ENCODE measurements around the gene NUF2.
"Not testable (repeated sequence)": the region's sequence is repeated elsewhere in the genome, so short reads cannot be mapped to it uniquely, and the experiment has no call there.

Gene NUF2

DNA sequence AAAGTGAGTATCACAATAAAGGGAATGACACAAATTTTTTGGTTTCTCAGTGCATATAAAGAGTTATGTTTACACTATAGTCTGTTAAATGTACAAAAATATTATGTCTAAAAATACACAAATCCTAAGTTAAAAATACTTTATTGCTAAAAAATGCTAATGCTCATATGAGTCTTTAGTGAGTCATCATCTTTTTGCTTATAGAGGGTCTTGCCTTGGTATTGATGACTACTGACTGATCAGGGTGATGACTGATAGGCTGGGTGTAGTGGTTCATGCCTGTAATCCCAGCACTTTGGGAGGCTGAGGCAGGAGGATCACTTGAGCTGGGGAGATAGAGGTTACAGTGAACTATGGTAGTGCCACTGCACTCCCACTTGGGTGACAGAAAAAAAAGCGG, 12.9 kb upstream of the NUF2 start:
- Histone ChIP-seq H2AFZ (ENCODE audit: insufficient read depth, low read length, poor library complexity) (no peak overlapping the region), H3K79me2 (ENCODE audit: control insufficient read depth, insufficient read depth, low read length, poor library complexity) (no peaks in the 10 kb centered on the region), H4K8ac (ENCODE audit: low read depth, low read length) (no peak overlapping the region), H2BK5ac (ENCODE audit: low read depth, low read length, poor library complexity) (no peak overlapping the region), H3K18ac (ENCODE audit: low read length) (no peak overlapping the region), H3K9ac (ENCODE audit: low read length) (no peak overlapping the region), H3K36me3 (ENCODE audit: control insufficient read depth in 1 of 2, insufficient read depth in 2 of 2, low read length in 2 of 2) (no peaks in the 10 kb centered on the region), H3K4me2 (ENCODE audit: low read length) (no peak overlapping the region), H4K12ac (ENCODE audit: low read depth, low read length) (no peak overlapping the region), H3K4ac (ENCODE audit: low read depth, low read length) (no peak overlapping the region), H3K14ac (ENCODE audit: low read length) (no peak overlapping the region), H3K79me1 (ENCODE audit: low read length) (no peaks in the 10 kb centered on the region), H3K27me3 (ENCODE audit: insufficient read depth, low read length) (no peaks in the 10 kb centered on the region), H3K27ac (ENCODE audit: low read depth, low read length) (no peak overlapping the region), H2AK5ac (ENCODE audit: low read length) (no peak overlapping the region), H3K9me3 (ENCODE audit: insufficient read depth, low read depth, low read length) (no peaks in the 10 kb centered on the region), H3K23ac (ENCODE audit: low read length) (no peak overlapping the region), H3K4me1 (ENCODE audit: control insufficient read depth in 1 of 2, insufficient read depth in 2 of 2, low read length in 2 of 2) (no peaks in the 10 kb centered on the region), H4K91ac (ENCODE audit: low read depth, low read length) (no peak overlapping the region), H2BK12ac (ENCODE audit: low read length) (no peak overlapping the region), H3K4me3 (ENCODE audit: low read depth, low read length) (no peak overlapping the region), H2BK120ac (ENCODE audit: insufficient read depth, low read length, poor library complexity) (no peak overlapping the region)
- no CpG with 5 or more reads among the region's 1 CpG for WGBS (ENCODE audit: extremely low coverage, insufficient coverage, insufficient read length)
- DNase-seq: no peak

DNA sequence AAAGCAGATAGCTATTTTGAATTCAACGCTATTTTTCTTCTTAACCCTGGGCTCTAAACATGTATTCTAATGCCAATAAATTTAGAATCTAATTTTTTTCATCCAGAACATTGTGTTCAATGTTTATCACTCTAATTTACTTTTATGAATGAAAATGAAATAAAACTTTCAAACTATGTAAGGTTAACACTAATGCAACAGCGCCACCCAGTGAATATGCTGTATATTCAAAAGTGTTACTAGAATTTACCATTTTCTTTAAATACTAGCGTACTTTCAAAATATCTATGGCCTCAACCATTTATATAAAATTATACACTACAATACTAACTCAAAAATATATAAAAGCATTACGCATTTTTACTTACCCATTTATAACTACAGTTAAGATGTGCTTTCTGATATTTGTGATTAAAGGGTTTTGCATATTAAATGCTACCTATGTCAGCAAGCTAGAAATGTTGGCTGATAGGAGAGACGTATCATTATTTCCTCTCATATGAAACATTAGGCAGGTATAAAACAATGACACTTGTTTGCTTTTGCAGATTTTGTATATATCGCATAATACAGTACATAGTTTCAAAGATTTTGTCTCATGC, 5.9 kb upstream of the NUF2 start:
- no peak overlapping the region for H3K9ac ChIP-seq (ENCODE audit: low read length)
- no peak overlapping the region for H2AFZ ChIP-seq (ENCODE audit: insufficient read depth, low read length, poor library complexity)
- WGBS (ENCODE audit: extremely low coverage, insufficient coverage, insufficient read length): 100% methylated on average over 1 of the region's 6 CpGs
- H3K36me3 ChIP-seq (ENCODE audit: control insufficient read depth in 1 of 2, insufficient read depth in 2 of 2, low read length in 2 of 2): peaks cover 0 to 3% of the 10 kb centered on the region in 2 experiments
- H2BK120ac ChIP-seq (ENCODE audit: insufficient read depth, low read length, poor library complexity): no peak overlapping the region
- no peaks in the 10 kb centered on the region for H3K79me1 ChIP-seq (ENCODE audit: low read length)
- H3K79me2 ChIP-seq (ENCODE audit: control insufficient read depth, insufficient read depth, low read length, poor library complexity): no peaks in the 10 kb centered on the region
- DNase-seq: peak; percentile 10 to 62
- no peaks in the 10 kb centered on the region for H3K27me3 ChIP-seq (ENCODE audit: insufficient read depth, low read length)
- no peak overlapping the region for H4K8ac ChIP-seq (ENCODE audit: low read depth, low read length)
- H3K4me2 ChIP-seq (ENCODE audit: low read length): no peak overlapping the region
- no peak overlapping the region for H3K18ac ChIP-seq (ENCODE audit: low read length)
- H3K27ac ChIP-seq (ENCODE audit: low read depth, low read length): no peak overlapping the region
- no peak overlapping the region for H2BK5ac ChIP-seq (ENCODE audit: low read depth, low read length, poor library complexity)
- H3K4me1 ChIP-seq (ENCODE audit: control insufficient read depth in 1 of 2, insufficient read depth in 2 of 2, low read length in 2 of 2): no peaks in the 10 kb centered on the region
- H3K23ac ChIP-seq (ENCODE audit: low read length): no peak overlapping the region
- no peak overlapping the region for H4K12ac ChIP-seq (ENCODE audit: low read depth, low read length)
- no peak overlapping the region for H3K14ac ChIP-seq (ENCODE audit: low read length)
- no peak overlapping the region for H2AK5ac ChIP-seq (ENCODE audit: low read length)
- no peak overlapping the region for H2BK12ac ChIP-seq (ENCODE audit: low read length)
- no peak overlapping the region for H4K91ac ChIP-seq (ENCODE audit: low read depth, low read length)
- no peak overlapping the region for H3K4ac ChIP-seq (ENCODE audit: low read depth, low read length)
- H3K9me3 ChIP-seq (ENCODE audit: insufficient read depth, low read depth, low read length): no peaks in the 10 kb centered on the region
- no peak overlapping the region for H3K4me3 ChIP-seq (ENCODE audit: low read depth, low read length)

DNA sequence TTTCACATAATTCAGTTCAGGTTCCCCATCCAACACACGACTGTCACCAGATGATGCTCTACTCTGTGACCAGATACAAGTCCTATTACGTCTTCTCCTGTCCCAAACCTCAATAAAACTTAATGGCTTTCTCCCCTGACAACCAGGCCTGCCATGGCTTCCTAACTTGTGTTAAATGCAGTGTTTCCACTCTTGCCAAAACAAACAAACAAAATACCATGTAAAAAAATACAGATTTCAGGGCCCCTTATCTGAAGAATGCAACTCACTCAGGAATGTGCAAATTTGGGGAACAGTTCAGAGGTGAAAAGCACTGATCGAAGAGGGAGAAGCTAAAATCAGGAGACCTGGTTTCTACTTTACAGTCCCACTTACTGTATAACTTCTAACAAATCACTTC, 863 bp upstream of the NUF2 start:
- H2AK5ac ChIP-seq (ENCODE audit: low read length): no peak overlapping the region
- no peak overlapping the region for H3K4ac ChIP-seq (ENCODE audit: low read depth, low read length)
- H3K9me3 ChIP-seq (ENCODE audit: insufficient read depth, low read depth, low read length): no peaks in the 10 kb centered on the region
- H2BK5ac ChIP-seq (ENCODE audit: low read depth, low read length, poor library complexity): no peak overlapping the region
- no peak overlapping the region for H3K14ac ChIP-seq (ENCODE audit: low read length)
- no peak overlapping the region for H3K4me3 ChIP-seq (ENCODE audit: low read depth, low read length)
- H3K18ac ChIP-seq (ENCODE audit: low read length): no peak overlapping the region
- no peaks in the 10 kb centered on the region for H3K4me1 ChIP-seq (ENCODE audit: control insufficient read depth in 1 of 2, insufficient read depth in 2 of 2, low read length in 2 of 2)
- H3K79me1 ChIP-seq (ENCODE audit: low read length): peaks cover 2% of the 10 kb centered on the region
- no peak overlapping the region for H3K23ac ChIP-seq (ENCODE audit: low read length)
- no peak overlapping the region for H2BK12ac ChIP-seq (ENCODE audit: low read length)
- no peak overlapping the region for H3K27ac ChIP-seq (ENCODE audit: low read depth, low read length)
- H3K79me2 ChIP-seq (ENCODE audit: control insufficient read depth, insufficient read depth, low read length, poor library complexity): no peaks in the 10 kb centered on the region
- no peak for DNase-seq
- H3K27me3 ChIP-seq (ENCODE audit: insufficient read depth, low read length): no peaks in the 10 kb centered on the region
- H4K8ac ChIP-seq (ENCODE audit: low read depth, low read length): peak overlapping the region; percentile 1
- H3K36me3 ChIP-seq (ENCODE audit: control insufficient read depth in 1 of 2, insufficient read depth in 2 of 2, low read length in 2 of 2): peaks cover 0 to 3% of the 10 kb centered on the region in 2 experiments
- no peak overlapping the region for H4K12ac ChIP-seq (ENCODE audit: low read depth, low read length)
- no peak overlapping the region for H3K9ac ChIP-seq (ENCODE audit: low read length)
- H2AFZ ChIP-seq (ENCODE audit: insufficient read depth, low read length, poor library complexity): no peak overlapping the region
- no peak overlapping the region for H2BK120ac ChIP-seq (ENCODE audit: insufficient read depth, low read length, poor library complexity)
- no peak overlapping the region for H4K91ac ChIP-seq (ENCODE audit: low read depth, low read length)
- H3K4me2 ChIP-seq (ENCODE audit: low read length): peak overlapping the region; percentile 76
- WGBS (ENCODE audit: extremely low coverage, insufficient coverage, insufficient read length): no CpG with 5 or more reads among the region's 3 CpGs

DNA sequence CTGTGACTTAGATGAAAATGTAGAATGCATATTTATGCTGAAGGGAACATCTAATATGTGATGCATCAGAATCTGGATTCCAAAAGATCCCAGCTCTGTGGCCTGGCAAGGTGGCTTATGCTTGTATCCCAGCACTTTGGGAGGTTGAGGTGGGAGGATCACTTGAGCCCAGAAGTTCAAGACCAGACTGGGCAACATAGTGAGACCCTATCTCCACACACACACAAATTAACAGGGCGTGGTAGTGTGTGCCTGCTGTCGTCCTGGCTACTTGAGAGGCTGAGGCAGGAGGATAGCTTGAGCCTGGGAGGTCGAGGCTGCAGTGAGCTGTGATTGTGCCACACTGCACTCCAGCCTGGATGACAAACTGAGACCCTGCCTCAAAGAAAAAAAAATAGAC, 1.6 kb downstream of the NUF2 start:
- H4K91ac ChIP-seq (ENCODE audit: low read depth, low read length); H3K27me3 ChIP-seq (ENCODE audit: insufficient read depth, low read length); H3K9ac ChIP-seq (ENCODE audit: low read length); H3K4me3 ChIP-seq (ENCODE audit: low read depth, low read length); H2BK12ac ChIP-seq (ENCODE audit: low read length); H3K27ac ChIP-seq (ENCODE audit: low read depth, low read length); H4K8ac ChIP-seq (ENCODE audit: low read depth, low read length); H3K14ac ChIP-seq (ENCODE audit: low read length); H2AFZ ChIP-seq (ENCODE audit: insufficient read depth, low read length, poor library complexity); H3K9me3 ChIP-seq (ENCODE audit: insufficient read depth, low read depth, low read length); H3K4me2 ChIP-seq (ENCODE audit: low read length); H3K23ac ChIP-seq (ENCODE audit: low read length); H3K18ac ChIP-seq (ENCODE audit: low read length); H2BK5ac ChIP-seq (ENCODE audit: low read depth, low read length, poor library complexity); DNase-seq; H3K36me3 ChIP-seq (ENCODE audit: control insufficient read depth in 1 of 2, insufficient read depth in 2 of 2, low read length in 2 of 2); H3K79me1 ChIP-seq (ENCODE audit: low read length); H4K12ac ChIP-seq (ENCODE audit: low read depth, low read length); H2BK120ac ChIP-seq (ENCODE audit: insufficient read depth, low read length, poor library complexity); H3K4me1 ChIP-seq (ENCODE audit: control insufficient read depth in 1 of 2, insufficient read depth in 2 of 2, low read length in 2 of 2); H2AK5ac ChIP-seq (ENCODE audit: low read length); H3K79me2 ChIP-seq (ENCODE audit: control insufficient read depth, insufficient read depth, low read length, poor library complexity); H3K4ac ChIP-seq (ENCODE audit: low read depth, low read length): not testable (repeated sequence)
- no CpG with 5 or more reads among the region's 3 CpGs for WGBS (ENCODE audit: extremely low coverage, insufficient coverage, insufficient read length)
